Stimulated activated CD8-positive, alpha-beta memory T cell treated with anti-CD3 and anti-CD28 coated beads, Interleukin-7, amount 100 ng/mL, for 4 hours (primary cell): ENCODE data around the gene PRRG4.
"Not testable (repeated sequence)": the region's sequence is repeated elsewhere in the genome, so short reads cannot be mapped to it uniquely, and the experiment has no call there.

Source experiments
- DNase-seq, 2 donors: peaks; one replicate each; pipeline ENCODE4 v3.0.0-alpha.2; 2020; ENCODE audit warnings: low read depth in 2 of 2

PRRG4 gene

GRCh38 chr11:32829680-32830412 is at the start of gene PRRG4:
PRRG4 (plus strand) TSS chr11:32829927; CDS start chr11:32830530, 603 bp downstream.
- DNase-seq: peak in 1 of 2 donors; percentile 7

- DNase-seq: not testable (repeated sequence)
Measured at GRCh38 chr11:32780839-32781238, 48.9 kb upstream of the PRRG4 start.

GRCh38 chr11:32781721-32782120 is 48.0 kb upstream of the PRRG4 start:
- DNase-seq: no peak

GRCh38 chr11:32785262-32785661 is 44.5 kb upstream of the PRRG4 start:
- no peak for DNase-seq

GRCh38 chr11:32786811-32787210 is 42.9 kb upstream of the PRRG4 start:
- no peak for DNase-seq

- no peak for DNase-seq
Measured at GRCh38 chr11:32790916-32791315, 38.8 kb upstream of the PRRG4 start.

GRCh38 chr11:32792111-32792947 is 37.4 kb upstream of the PRRG4 start:
- DNase-seq: no peak

- peak; percentile 26 to 42 for DNase-seq
Measured at GRCh38 chr11:32792948-32793475, 36.7 kb upstream of the PRRG4 start.

- DNase-seq: no peak
Measured at GRCh38 chr11:32794439-32794838, 35.3 kb upstream of the PRRG4 start, which contains the start of gene CCDC73. CCDC73 (minus strand) TSS chr11:32794662; CDS start chr11:32760243, 34,419 bp downstream.

GRCh38 chr11:32796425-32796824 is 33.3 kb upstream of the PRRG4 start:
- DNase-seq: no peak

GRCh38 chr11:32809313-32809712 is 20.4 kb upstream of the PRRG4 start:
- no peak for DNase-seq

GRCh38 chr11:32817181-32817851 is 12.4 kb upstream of the PRRG4 start:
- DNase-seq: no peak

- no peak for DNase-seq
Measured at GRCh38 chr11:32817852-32818183, 11.9 kb upstream of the PRRG4 start.

GRCh38 chr11:32819187-32819586 is 10.5 kb upstream of the PRRG4 start:
- no peak for DNase-seq

GRCh38 chr11:32820497-32820896 is 9.2 kb upstream of the PRRG4 start:
- no peak for DNase-seq

- no peak for DNase-seq
Measured at GRCh38 chr11:32821517-32821916, 8.2 kb upstream of the PRRG4 start.

GRCh38 chr11:32821917-32822560 is 7.7 kb upstream of the PRRG4 start:
- DNase-seq: no peak

- DNase-seq: not testable (repeated sequence)
Measured at GRCh38 chr11:32823617-32824016, 6.1 kb upstream of the PRRG4 start.

- DNase-seq: no peak
Measured at GRCh38 chr11:32826113-32826512, 3.6 kb upstream of the PRRG4 start.

- no peak for DNase-seq
Measured at GRCh38 chr11:32827276-32827675, 2.5 kb upstream of the PRRG4 start.

GRCh38 chr11:32829157-32829679 is 509 bp upstream of the PRRG4 start:
- DNase-seq: no peak

GRCh38 chr11:32830413-32830738 is 649 bp downstream of the PRRG4 start:
- DNase-seq: no peak
